KOPT-K1 (cell line): ENCODE results near the gene SH3TC1.

Source experiments
- H3K27ac ChIP-seq: fragments of 200-600 bp; sonication (generic); 2 replicates; pipeline ENCODE4 v1.5.1; 2016; ENCODE audit warnings: antibody characterized with exemption, mild to moderate bottlenecking, low read depth, low read length; ENCODE audit not compliant: poor library complexity, severe bottlenecking
- H3K36me3 ChIP-seq: fragments of 200-600 bp; sonication (generic); 2 replicates; pipeline ENCODE4 v1.5.1; 2017; ENCODE audit warnings: antibody characterized with exemption, mild to moderate bottlenecking, low read length, moderate library complexity; ENCODE audit not compliant: insufficient read depth
- H3K9me3 ChIP-seq: fragments of 200-600 bp; sonication (generic); 2 replicates; pipeline ENCODE4 v1.5.1; 2017; ENCODE audit warnings: antibody characterized with exemption, low read length, mild to moderate bottlenecking; ENCODE audit not compliant: insufficient read depth, poor library complexity, severe bottlenecking

The SH3TC1 gene

DNA sequence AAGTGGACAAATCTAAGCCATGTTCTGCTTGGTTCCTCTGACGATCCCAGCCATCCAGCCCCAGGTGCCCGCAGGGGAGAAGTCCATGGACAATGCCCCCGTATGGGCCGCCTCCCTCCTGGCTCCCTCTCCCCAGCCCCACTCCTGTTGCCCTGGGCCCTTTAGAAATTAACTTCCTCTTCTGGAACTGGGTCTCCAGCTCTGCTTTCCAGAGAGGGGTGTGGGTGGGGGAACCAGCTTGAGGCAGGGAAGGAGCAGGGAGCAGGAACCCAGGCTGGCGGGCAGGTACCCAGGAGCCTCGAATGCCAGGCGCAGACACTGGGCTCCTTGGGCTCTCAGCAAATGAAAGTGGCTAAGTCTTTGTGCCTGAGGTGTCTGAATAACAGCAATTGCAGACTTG lies 27.8 kb upstream of the SH3TC1 start:
- Histone ChIP-seq H3K27ac (no peak overlapping the region), H3K9me3 (peaks cover 13% of the 10 kb centered on the region), H3K36me3 (no peaks in the 10 kb centered on the region)

DNA sequence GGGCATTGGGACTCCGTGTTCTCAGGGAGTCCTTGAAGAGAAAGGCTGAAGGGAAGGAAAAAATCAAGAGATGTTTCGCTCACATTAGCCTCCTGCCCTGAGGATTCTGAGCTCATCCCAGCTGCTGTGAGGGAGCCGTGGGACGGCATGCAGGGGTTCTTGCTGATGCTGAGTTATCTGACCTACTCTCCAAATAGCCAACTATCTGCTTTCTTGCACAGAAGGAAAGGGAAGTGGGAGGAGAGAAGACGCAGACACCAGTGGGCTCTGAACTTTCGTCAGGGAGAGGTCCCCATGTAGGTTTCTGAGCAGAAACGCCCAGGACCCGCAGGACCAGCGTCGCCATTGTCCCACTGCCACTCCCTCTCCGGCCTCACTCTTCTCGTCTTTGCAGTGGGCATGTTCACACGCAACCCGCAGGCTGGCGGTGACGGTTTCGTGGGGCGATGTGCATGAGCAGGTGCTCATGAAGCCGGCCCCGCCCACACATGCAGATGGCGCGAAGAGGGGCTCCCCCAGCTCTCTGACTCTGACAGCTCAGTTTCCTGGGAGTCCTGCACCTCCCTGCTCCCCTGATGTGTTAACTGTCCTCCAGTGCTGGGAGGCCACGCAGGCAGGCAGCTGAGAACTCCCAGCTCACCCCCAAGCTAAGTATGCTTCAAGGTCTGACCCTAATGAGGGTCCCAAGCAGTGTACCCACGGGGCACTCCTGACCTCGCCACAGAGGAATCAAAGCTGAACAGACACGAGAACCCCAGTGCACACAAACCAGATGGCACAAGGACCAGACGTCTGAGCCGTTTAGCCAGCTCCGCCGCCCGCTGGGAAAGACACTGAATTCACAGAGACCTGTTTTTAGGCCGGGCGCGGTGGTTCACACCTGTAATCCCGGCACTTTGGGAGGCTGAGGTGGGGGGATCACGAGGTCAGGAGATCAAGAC lies 26.8 kb upstream of the SH3TC1 start:
- H3K36me3 ChIP-seq = no peaks in the 10 kb centered on the region
- no peak overlapping the region for H3K27ac ChIP-seq

DNA sequence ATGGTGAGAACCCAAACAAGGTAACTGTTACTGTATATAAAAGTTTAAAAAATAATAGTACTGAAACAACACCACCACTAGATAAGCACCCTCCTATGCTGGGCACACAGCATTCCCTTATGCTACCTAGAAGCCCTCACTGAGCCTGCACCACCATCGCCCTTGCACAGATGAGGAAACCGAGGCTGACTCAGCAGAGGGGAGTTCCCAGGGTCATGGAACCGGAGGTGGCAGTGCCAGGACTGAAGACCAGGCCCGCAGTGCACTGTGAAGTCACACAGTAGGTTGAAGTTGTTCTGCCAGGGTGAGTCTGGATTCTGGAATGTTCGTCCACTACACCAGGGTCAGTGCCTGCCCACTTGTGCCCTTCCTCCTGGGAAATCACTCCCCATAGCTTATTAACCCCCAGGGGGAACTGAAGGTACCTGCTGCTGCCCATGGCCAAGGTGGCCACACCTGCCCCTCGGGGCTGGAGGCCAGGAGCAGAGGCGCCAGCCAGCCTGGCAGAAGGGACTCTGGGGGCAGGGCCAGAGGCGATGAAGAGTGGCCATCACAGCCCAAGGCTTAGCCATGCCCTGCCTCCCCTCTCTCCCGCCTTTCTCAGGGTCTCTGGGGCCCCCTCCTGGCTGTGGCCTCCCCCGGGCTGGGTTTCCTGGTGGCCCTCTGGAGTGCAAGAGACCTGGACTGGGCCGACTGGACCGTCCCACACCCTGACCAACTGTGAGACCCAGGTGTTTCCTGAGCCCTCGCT lies 25.4 kb upstream of the SH3TC1 start:
- H3K9me3 ChIP-seq = peaks cover 4% of the 10 kb centered on the region
- H3K36me3 ChIP-seq = no peaks in the 10 kb centered on the region
- no peak overlapping the region for H3K27ac ChIP-seq

More for the DNA sequence above, 26.8 kb upstream of the SH3TC1 start:
- H3K9me3 ChIP-seq = peaks cover 13% of the 10 kb centered on the region

DNA sequence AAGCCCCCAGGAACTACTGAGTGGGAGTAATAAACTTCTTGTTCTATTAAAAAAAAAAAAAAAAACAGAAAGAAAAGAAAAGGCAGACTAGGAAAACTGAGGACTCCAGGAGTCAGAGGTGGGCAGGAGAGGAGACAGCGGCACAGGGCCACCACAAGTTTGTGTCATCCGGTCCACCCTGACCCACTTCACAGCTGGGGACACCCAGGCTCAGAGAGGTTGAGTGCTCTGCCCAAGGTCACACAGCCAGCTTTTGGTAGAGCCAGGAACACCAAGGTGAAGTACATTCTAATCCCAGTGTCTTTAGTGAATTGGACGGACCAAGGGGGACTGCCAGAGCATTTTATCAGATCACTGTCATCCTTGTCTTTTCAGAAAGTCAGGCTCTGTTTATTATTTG lies 24.1 kb upstream of the SH3TC1 start:
- Histone ChIP-seq H3K36me3 (no peaks in the 10 kb centered on the region), H3K9me3 (no peaks in the 10 kb centered on the region), H3K27ac (no peak overlapping the region)

DNA sequence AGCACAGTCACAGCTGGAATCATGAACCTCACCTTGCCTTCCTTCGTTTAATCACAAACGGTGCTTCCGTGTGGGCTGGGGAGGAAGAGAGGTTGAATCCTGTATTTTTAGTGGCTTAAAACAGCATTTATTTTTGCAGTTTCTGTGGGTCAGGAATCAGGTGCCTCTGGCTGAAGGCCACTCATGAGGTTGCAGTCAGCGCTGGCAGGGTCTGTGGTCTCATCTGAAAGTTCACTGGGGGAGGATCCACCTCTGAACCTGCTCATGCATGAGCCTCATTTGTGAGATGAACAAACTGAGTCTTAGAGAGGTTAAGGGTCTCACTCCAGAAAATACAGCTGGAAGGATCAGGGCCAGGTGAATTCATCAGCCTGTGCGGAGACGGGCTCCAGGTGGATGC lies 23.4 kb upstream of the SH3TC1 start:
- Histone ChIP-seq H3K27ac (no peak overlapping the region), H3K36me3 (no peaks in the 10 kb centered on the region), H3K9me3 (no peaks in the 10 kb centered on the region)

DNA sequence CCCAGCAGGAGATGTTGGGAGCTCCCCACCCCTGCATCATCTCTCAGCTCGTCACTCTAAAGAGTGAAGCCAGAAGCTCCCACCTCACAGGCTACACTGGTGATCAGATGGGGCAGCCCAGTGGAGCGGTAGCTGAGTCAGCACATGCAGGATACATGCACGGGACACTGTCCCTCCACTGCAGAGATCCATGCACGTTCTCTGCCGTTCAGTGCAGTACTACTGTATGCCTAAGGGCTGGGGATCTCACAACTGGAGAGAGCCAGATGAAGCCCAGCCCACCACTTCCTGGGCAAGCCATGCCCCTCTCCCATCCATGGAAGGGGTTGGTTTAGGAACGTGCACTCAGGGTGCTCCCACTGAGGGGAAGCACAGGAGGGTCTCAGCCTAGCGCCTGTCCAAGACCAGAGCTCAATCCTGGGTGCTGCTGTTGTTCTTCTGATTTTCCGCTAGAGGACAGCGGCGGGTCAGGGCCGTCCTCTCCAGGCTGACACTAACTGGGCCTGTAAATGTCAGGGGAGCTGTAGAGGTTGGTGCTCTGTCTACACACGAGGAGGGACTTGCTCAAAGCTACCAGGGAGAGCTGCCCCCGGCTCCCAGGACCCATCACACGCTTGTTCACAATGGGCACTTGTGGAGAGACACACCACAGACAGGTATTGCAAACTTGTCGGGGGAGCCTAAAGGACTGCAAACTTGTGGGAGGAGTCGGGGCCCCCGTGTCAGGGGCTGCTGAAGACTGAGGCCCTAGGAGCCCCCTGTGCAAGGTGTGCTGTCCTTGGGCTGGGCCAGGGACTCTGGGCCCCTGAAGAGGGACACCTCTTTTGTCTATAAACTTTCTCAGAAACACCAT lies 22.3 kb upstream of the SH3TC1 start:
- peak overlapping the region; percentile 22 for H3K27ac ChIP-seq
- H3K36me3 ChIP-seq = no peaks in the 10 kb centered on the region
- no peaks in the 10 kb centered on the region for H3K9me3 ChIP-seq

GRCh38 chr4:8177552-8177951 lies 21.5 kb upstream of the SH3TC1 start:
- no peaks in the 10 kb centered on the region for H3K9me3 ChIP-seq
- no peaks in the 10 kb centered on the region for H3K36me3 ChIP-seq
- no peak overlapping the region for H3K27ac ChIP-seq

- Histone ChIP-seq H3K27ac (no peak overlapping the region), H3K36me3 (no peaks in the 10 kb centered on the region), H3K9me3 (no peaks in the 10 kb centered on the region)
Measured at GRCh38 chr4:8177956-8178355, 21.1 kb upstream of the SH3TC1 start.

GRCh38 chr4:8179074-8179473 lies 20.0 kb upstream of the SH3TC1 start:
- no peaks in the 10 kb centered on the region for H3K36me3 ChIP-seq
- no peaks in the 10 kb centered on the region for H3K9me3 ChIP-seq
- no peak overlapping the region for H3K27ac ChIP-seq

DNA sequence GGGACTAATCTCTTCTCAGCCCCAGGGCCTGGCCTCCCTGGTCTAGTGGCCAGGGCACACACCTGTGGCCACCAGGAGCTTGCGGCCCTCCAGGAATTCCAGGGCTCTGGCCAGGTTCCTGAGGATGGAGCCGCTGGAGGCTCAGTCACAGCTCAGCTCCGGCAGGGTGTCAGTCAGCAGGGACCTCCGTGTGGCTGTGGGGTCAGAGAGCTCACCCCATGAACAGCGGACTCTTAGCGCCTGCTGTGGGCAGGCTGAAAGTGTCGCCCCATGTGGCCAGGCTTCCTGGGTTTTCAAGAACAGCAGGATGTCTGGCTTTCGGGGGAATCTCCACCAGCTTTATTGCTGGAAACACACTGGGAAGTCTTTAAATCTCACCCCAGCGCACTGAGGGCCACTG lies 19.3 kb upstream of the SH3TC1 start:
- Histone ChIP-seq H3K27ac (no peak overlapping the region), H3K9me3 (no peaks in the 10 kb centered on the region), H3K36me3 (no peaks in the 10 kb centered on the region)

GRCh38 chr4:8180310-8181093 lies 18.6 kb upstream of the SH3TC1 start:
- H3K27ac ChIP-seq = no peak overlapping the region
- no peaks in the 10 kb centered on the region for H3K36me3 ChIP-seq
- H3K9me3 ChIP-seq = no peaks in the 10 kb centered on the region

DNA sequence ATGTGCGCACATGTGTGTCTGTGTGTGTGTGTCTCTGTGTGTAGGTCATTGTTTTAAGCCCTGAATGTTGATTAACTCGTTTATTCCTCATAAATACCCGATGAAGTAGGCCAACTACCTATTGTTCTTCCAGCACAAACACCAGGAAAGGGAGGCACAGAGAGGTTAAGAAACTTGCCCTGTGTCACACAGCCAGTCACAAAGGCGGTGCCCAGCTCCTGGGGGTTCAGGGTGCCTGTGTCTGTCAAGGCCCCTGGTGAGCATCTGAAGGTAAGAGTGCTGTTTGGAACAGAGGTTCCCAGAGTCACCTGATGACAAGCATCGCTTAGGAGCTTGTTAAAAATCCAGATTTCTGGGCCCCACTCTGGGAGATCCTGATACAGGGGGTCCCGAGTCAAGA lies 18.0 kb upstream of the SH3TC1 start:
- Histone ChIP-seq H3K36me3 (no peaks in the 10 kb centered on the region), H3K9me3 (no peaks in the 10 kb centered on the region), H3K27ac (no peak overlapping the region)

GRCh38 chr4:8181844-8182243 lies 17.2 kb upstream of the SH3TC1 start:
- no peaks in the 10 kb centered on the region for H3K9me3 ChIP-seq
- H3K36me3 ChIP-seq = no peaks in the 10 kb centered on the region
- no peak overlapping the region for H3K27ac ChIP-seq

- H3K36me3 ChIP-seq = no peaks in the 10 kb centered on the region
- no peaks in the 10 kb centered on the region for H3K9me3 ChIP-seq
- H3K27ac ChIP-seq = no peak overlapping the region
Measured at GRCh38 chr4:8182294-8182693, 16.8 kb upstream of the SH3TC1 start.
